ENCODE results near the gene LSM4. TPM values are rescaled to one million over a fixed set of nuclear protein-coding genes. Genes with fewer than 3 reads are reported as not detected.

The LSM4 gene
- total RNA-seq, 2 donors from 2014 or later = 74.8 to 90.2 TPM

GRCh38 chr19:18271433-18271841 lies 51.4 kb downstream of the LSM4 start:
- no peak for TF ChIP-seq CTCF (IDR thresholded peaks at IDR 0.05)
- DNase-seq (ENCODE audit: low spot score) = no peak
- H3K27me3 ChIP-seq (replicated peaks; ENCODE audit: insufficient read depth) = no peaks in the 10 kb centered on the region
- H3K4me1 ChIP-seq (ENCODE audit: control insufficient read depth in 1 of 2, low read depth in 2 of 2) = peaks cover 16 to 34% of the 10 kb centered on the region in 2 donors
- peaks cover 24% of the 10 kb centered on the region for H3K36me3 ChIP-seq
- no peak for ATAC-seq (ENCODE audit: insufficient number of reproducible peaks, low FRiP score, low read depth)
- H3K27ac ChIP-seq = no peak overlapping the region
- H3K9me3 ChIP-seq = no peaks in the 10 kb centered on the region
- no peak overlapping the region for H3K4me3 ChIP-seq

GRCh38 chr19:18270326-18270725 lies 52.5 kb downstream of the LSM4 start:
- peaks cover 7 to 23% of the 10 kb centered on the region in 2 donors for H3K4me1 ChIP-seq (ENCODE audit: control insufficient read depth in 1 of 2, low read depth in 2 of 2)
- DNase-seq (ENCODE audit: low spot score) (no peak), ATAC-seq (ENCODE audit: insufficient number of reproducible peaks, low FRiP score, low read depth) (no peak)
- H3K36me3 ChIP-seq = peaks cover 32% of the 10 kb centered on the region
- H3K27ac ChIP-seq = no peak overlapping the region
- TF ChIP-seq CTCF (IDR thresholded peaks at IDR 0.05) = no peak
- H3K4me3 ChIP-seq = no peak overlapping the region
- H3K27me3 ChIP-seq (replicated peaks; ENCODE audit: insufficient read depth) = no peaks in the 10 kb centered on the region
- H3K9me3 ChIP-seq = no peaks in the 10 kb centered on the region

GRCh38 chr19:18269070-18269723 lies 53.7 kb downstream of the LSM4 start:
- H3K36me3 ChIP-seq = peaks cover 43% of the 10 kb centered on the region
- no peak overlapping the region for H3K27ac ChIP-seq
- H3K9me3 ChIP-seq = no peaks in the 10 kb centered on the region
- TF ChIP-seq CTCF (IDR thresholded peaks at IDR 0.05) = no peak
- H3K4me3 ChIP-seq = no peak overlapping the region
- ATAC-seq (ENCODE audit: insufficient number of reproducible peaks, low FRiP score, low read depth) = no peak
- no peaks in the 10 kb centered on the region for H3K27me3 ChIP-seq (replicated peaks; ENCODE audit: insufficient read depth)
- H3K4me1 ChIP-seq (ENCODE audit: control insufficient read depth in 1 of 2, low read depth in 2 of 2) = peaks cover under 1 to 13% of the 10 kb centered on the region in 2 donors
- DNase-seq (ENCODE audit: low spot score) = no peak

- no peak for TF ChIP-seq CTCF (IDR thresholded peaks at IDR 0.05)
- Histone ChIP-seq H3K9me3 (no peaks in the 10 kb centered on the region), H3K27ac (no peak overlapping the region), H3K4me1 (ENCODE audit: control insufficient read depth in 1 of 2, low read depth in 2 of 2) (no peaks in the 10 kb centered on the region), H3K27me3 (replicated peaks; ENCODE audit: insufficient read depth) (no peaks in the 10 kb centered on the region), H3K36me3 (peaks cover 54% of the 10 kb centered on the region), H3K4me3 (no peak overlapping the region)
- DNase-seq (ENCODE audit: low spot score) (no peak), ATAC-seq (ENCODE audit: insufficient number of reproducible peaks, low FRiP score, low read depth) (no peak)
Measured at GRCh38 chr19:18266771-18267686, 55.8 kb downstream of the LSM4 start.

- no peaks in the 10 kb centered on the region for H3K4me1 ChIP-seq (ENCODE audit: control insufficient read depth in 1 of 2, low read depth in 2 of 2)
- ATAC-seq (ENCODE audit: insufficient number of reproducible peaks, low FRiP score, low read depth) (no peak), DNase-seq (ENCODE audit: low spot score) (no peak)
- H3K36me3 ChIP-seq = peaks cover 54% of the 10 kb centered on the region
- no peaks in the 10 kb centered on the region for H3K27me3 ChIP-seq (replicated peaks; ENCODE audit: insufficient read depth)
- no peak for TF ChIP-seq CTCF (IDR thresholded peaks at IDR 0.05)
- H3K9me3 ChIP-seq = no peaks in the 10 kb centered on the region
- no peak overlapping the region for H3K27ac ChIP-seq
- no peak overlapping the region for H3K4me3 ChIP-seq
Measured at GRCh38 chr19:18265582-18265981, 57.3 kb downstream of the LSM4 start.
